Type B pancreatic cell (in vitro differentiated cells): Measurements from ENCODE around the gene OR10V1. TPM values are rescaled to one million over a fixed set of nuclear protein-coding genes. Genes with fewer than 3 reads are reported as not detected.
"Not testable (repeated sequence)": the region's sequence is repeated elsewhere in the genome, so short reads cannot be mapped to it uniquely, and the experiment has no call there.

ENCODE experiments used
- DNase-seq: peaks from one replicate; pipeline ENCODE4 v3.0.0; 2021; ENCODE audit warnings: mixed read lengths; ENCODE audit not compliant: unreplicated experiment; ENCODE audit errors: extremely low spot score
- H3K27ac Mint-ChIP-seq: 2 replicates; pipeline ENCODE4 v1.8.0; 2021; ENCODE audit warnings: mild to moderate bottlenecking, mixed read lengths
- H3K27me3 Mint-ChIP-seq: 2 replicates; pipeline ENCODE4 v1.8.0; 2021; ENCODE audit warnings: mixed read lengths
- H3K36me3 Mint-ChIP-seq: 2 replicates; pipeline ENCODE4 v1.8.0; 2021; ENCODE audit warnings: mixed read lengths
- H3K4me1 Mint-ChIP-seq: one replicate; pipeline ENCODE4 v1.8.0; 2021; ENCODE audit warnings: mixed read lengths; ENCODE audit not compliant: unreplicated experiment
- H3K4me3 Mint-ChIP-seq: 2 replicates; pipeline ENCODE4 v1.8.0; 2021; ENCODE audit warnings: mild to moderate bottlenecking, mixed read lengths
- H3K9me3 Mint-ChIP-seq: 2 replicates; pipeline ENCODE4 v1.8.0; 2021; ENCODE audit warnings: mixed read lengths
- CTCF ChIP-seq: fragments of 200-600 bp; sonication (generic); conservative IDR thresholded peaks from 2 replicates; pipeline ENCODE4 v1.5.0; 2021; ENCODE audit warnings: antibody characterized with exemption, mild to moderate bottlenecking
- total RNA-seq: library from RNA; stranded (reverse); gene quantifications from 2 replicates; pipeline ENCODE4 v1.2.1, GENCODE V29; 2021; ENCODE audit warnings: low replicate concordance

The OR10V1 gene
- total RNA-seq, 1 donor from 2014 or later, result not detected

- Mint-ChIP-seq H3K9me3 (no peaks in the 10 kb centered on the region), H3K36me3 (no peaks in the 10 kb centered on the region), H3K27me3 (peaks cover 6% of the 10 kb centered on the region), H3K4me1 (no peaks in the 10 kb centered on the region), H3K27ac (no peak overlapping the region), H3K4me3 (no peak overlapping the region)
- no peak for TF ChIP-seq CTCF
- DNase-seq, result no peak
Measured at GRCh38 chr11:59710136-59710847, 3.4 kb downstream of the OR10V1 start.

GRCh38 chr11:59708537-59708936 is 5.1 kb downstream of the OR10V1 start:
- no peak overlapping the region for H3K27ac Mint-ChIP-seq
- no peak overlapping the region for H3K4me3 Mint-ChIP-seq
- no peak for TF ChIP-seq CTCF
- no peak for DNase-seq
- H3K27me3 Mint-ChIP-seq, result no peaks in the 10 kb centered on the region
- H3K36me3 Mint-ChIP-seq, result no peaks in the 10 kb centered on the region
- no peaks in the 10 kb centered on the region for H3K9me3 Mint-ChIP-seq
- H3K4me1 Mint-ChIP-seq, result no peaks in the 10 kb centered on the region

GRCh38 chr11:59707371-59707770 is 6.3 kb downstream of the OR10V1 start:
- Mint-ChIP-seq H3K36me3 (no peaks in the 10 kb centered on the region), H3K4me1 (no peaks in the 10 kb centered on the region), H3K4me3 (no peak overlapping the region), H3K27ac (peak overlapping the region; percentile 0), H3K9me3 (no peaks in the 10 kb centered on the region), H3K27me3 (no peaks in the 10 kb centered on the region)
- no peak for DNase-seq
- TF ChIP-seq CTCF, result no peak

- Mint-ChIP-seq H3K4me1 (no peaks in the 10 kb centered on the region), H3K4me3 (no peak overlapping the region), H3K9me3 (no peaks in the 10 kb centered on the region), H3K27me3 (no peaks in the 10 kb centered on the region), H3K36me3 (no peaks in the 10 kb centered on the region), H3K27ac (peak overlapping the region; percentile 0)
- DNase-seq, result no peak
- TF ChIP-seq CTCF, result no peak
Measured at GRCh38 chr11:59706518-59707285, 6.9 kb downstream of the OR10V1 start.

- Mint-ChIP-seq H3K27me3 (no peaks in the 10 kb centered on the region), H3K4me1 (no peaks in the 10 kb centered on the region), H3K36me3 (no peaks in the 10 kb centered on the region), H3K27ac (no peak overlapping the region), H3K4me3 (no peak overlapping the region), H3K9me3 (no peaks in the 10 kb centered on the region)
- no peak for DNase-seq
- no peak for TF ChIP-seq CTCF
Measured at GRCh38 chr11:59705294-59705693, 8.4 kb downstream of the OR10V1 start.

GRCh38 chr11:59703515-59703914 is 10.1 kb downstream of the OR10V1 start:
- H3K27me3 Mint-ChIP-seq, H3K9me3 Mint-ChIP-seq, H3K36me3 Mint-ChIP-seq, H3K4me1 Mint-ChIP-seq, H3K27ac Mint-ChIP-seq, H3K4me3 Mint-ChIP-seq, DNase-seq: not testable (repeated sequence)

- H3K4me1 Mint-ChIP-seq, H3K9me3 Mint-ChIP-seq, H3K4me3 Mint-ChIP-seq, H3K27ac Mint-ChIP-seq, H3K27me3 Mint-ChIP-seq, H3K36me3 Mint-ChIP-seq, DNase-seq: not testable (repeated sequence)
Measured at GRCh38 chr11:59700157-59700556, 13.5 kb downstream of the OR10V1 start.
